H9 (cell line): ENCODE data around the gene TLR3. TPM values are rescaled to one million over a fixed set of nuclear protein-coding genes. Genes with fewer than 3 reads are reported as not detected.
A peak's percentile ranks its signal among the peaks of the same experiment; 100 is the strongest.

ENCODE experiments used
- DNase-seq: peaks from one replicate; pipeline ENCODE4 v3.0.0-alpha.2; 2017
- H2AFZ ChIP-seq: one replicate; pipeline ENCODE4 v1.6.1; 2013; ENCODE audit warnings: mild to moderate bottlenecking, low read length, control low read depth, moderate library complexity
- H2AK5ac ChIP-seq: 2 replicates; pipeline ENCODE4 v1.6.1; 2013; ENCODE audit warnings: low read length, control low read depth, mixed read lengths; ENCODE audit not compliant: insufficient read length
- H2BK120ac ChIP-seq: one replicate; pipeline ENCODE4 v1.6.1; 2013; ENCODE audit warnings: low read depth, mild to moderate bottlenecking, low read length, control low read depth, inconsistent platforms; ENCODE audit not compliant: poor library complexity, severe bottlenecking
- H2BK12ac ChIP-seq: 2 replicates; pipeline ENCODE4 v1.6.1; 2013; ENCODE audit warnings: low read length, control low read depth, mixed read lengths, low read depth; ENCODE audit not compliant: insufficient read length
- H2BK15ac ChIP-seq: 2 replicates; pipeline ENCODE4 v1.6.1; 2013; ENCODE audit warnings: low read depth, low read length, control low read depth
- H2BK20ac ChIP-seq: one replicate; pipeline ENCODE4 v1.6.1; 2013; ENCODE audit warnings: low read depth, mild to moderate bottlenecking, low read length, control low read depth, inconsistent platforms; ENCODE audit not compliant: poor library complexity, severe bottlenecking
- H2BK5ac ChIP-seq: 2 replicates; pipeline ENCODE4 v1.6.1; 2013; ENCODE audit warnings: low read length, control low read depth, mixed read lengths; ENCODE audit not compliant: insufficient read length
- H3K14ac ChIP-seq: 2 replicates; pipeline ENCODE4 v1.6.1; 2013; ENCODE audit warnings: low read length, control low read depth; ENCODE audit not compliant: insufficient read depth
- H3K18ac ChIP-seq: 2 replicates; pipeline ENCODE4 v1.6.1; 2013; ENCODE audit warnings: low read depth, mild to moderate bottlenecking, mixed read lengths, low read length, control low read depth; ENCODE audit not compliant: insufficient read length
- H3K23ac ChIP-seq: 2 replicates; pipeline ENCODE4 v1.6.1; 2013; ENCODE audit warnings: low read length, control low read depth, mixed read lengths, low read depth; ENCODE audit not compliant: insufficient read length
- H3K23me2 ChIP-seq: 2 replicates; pipeline ENCODE4 v1.6.1; 2013; ENCODE audit warnings: low read depth, mild to moderate bottlenecking, mixed read lengths, low read length, control low read depth; ENCODE audit not compliant: insufficient read length, poor library complexity, severe bottlenecking
- H3K27ac ChIP-seq: 2 replicates; pipeline ENCODE4 v1.5.1; 2013; ENCODE audit warnings: low read length, control low read depth, mixed read lengths, low read depth; ENCODE audit not compliant: insufficient read length
- H3K27me3 ChIP-seq: 2 replicates; pipeline ENCODE4 v1.6.1; 2013; ENCODE audit warnings: low read length, control low read depth, inconsistent platforms; ENCODE audit not compliant: insufficient read depth
- H3K4ac ChIP-seq: 2 replicates; pipeline ENCODE4 v1.6.1; 2013; ENCODE audit warnings: low read depth, mild to moderate bottlenecking, control low read depth, inconsistent platforms, low read length, moderate library complexity
- H3K4me1 ChIP-seq: 2 replicates; pipeline ENCODE4 v1.6.1; 2013; ENCODE audit warnings: low read length, control low read depth, inconsistent platforms; ENCODE audit not compliant: insufficient read depth
- H3K4me2 ChIP-seq: 2 replicates; pipeline ENCODE4 v1.6.1; 2013; ENCODE audit warnings: low read length, control low read depth, mixed read lengths; ENCODE audit not compliant: insufficient read length, insufficient read depth
- H3K56ac ChIP-seq: 2 replicates; pipeline ENCODE4 v1.6.1; 2013; ENCODE audit warnings: low read depth, mild to moderate bottlenecking, mixed read lengths, low read length, control low read depth; ENCODE audit not compliant: insufficient read length
- H3K79me1 ChIP-seq: 2 replicates; pipeline ENCODE4 v1.6.1; 2013; ENCODE audit warnings: low read depth, mild to moderate bottlenecking, moderate library complexity, low read length, control low read depth, inconsistent platforms; ENCODE audit not compliant: insufficient read depth, poor library complexity, severe bottlenecking
- H3K79me2 ChIP-seq: 2 replicates; pipeline ENCODE4 v1.6.1; 2013; ENCODE audit warnings: low read length, control low read depth, inconsistent platforms; ENCODE audit not compliant: insufficient read depth
- H3K9ac ChIP-seq: 2 replicates; pipeline ENCODE4 v1.6.1; 2013; ENCODE audit warnings: low read length, control low read depth, mixed read lengths; ENCODE audit not compliant: insufficient read length; ENCODE audit errors: extremely low read depth
- H3K9me3 ChIP-seq: one replicate; pipeline ENCODE4 v1.6.1; 2013; ENCODE audit warnings: low read depth, low read length, inconsistent platforms; ENCODE audit not compliant: control insufficient read depth
- H3T11ph ChIP-seq: one replicate; pipeline ENCODE4 v1.6.1; 2013; ENCODE audit warnings: mild to moderate bottlenecking, low read length, control low read depth, inconsistent platforms
- H4K20me1 ChIP-seq: one replicate; pipeline ENCODE4 v1.6.1; 2013; ENCODE audit not compliant: control insufficient read depth, insufficient read length, insufficient read depth
- H4K5ac ChIP-seq: 2 replicates; pipeline ENCODE4 v1.6.1; 2013; ENCODE audit warnings: low read depth, mild to moderate bottlenecking, mixed read lengths, low read length, control low read depth; ENCODE audit not compliant: insufficient read length
- H4K8ac ChIP-seq: replicated peaks from 2 replicates; pipeline ENCODE4 v1.6.1; 2013; ENCODE audit warnings: low read length, control low read depth, mixed read lengths, low read depth; ENCODE audit not compliant: insufficient read length
- H4K91ac ChIP-seq: 2 replicates; pipeline ENCODE4 v1.6.1; 2013; ENCODE audit warnings: low read depth, mild to moderate bottlenecking, moderate library complexity, mixed read lengths, low read length, control low read depth; ENCODE audit not compliant: insufficient read length
- H3K27ac Mint-ChIP-seq, 3 experiments: 2 replicates in 2 of 3; 3 replicates in 1 of 3; pipeline ENCODE4 v1.8.0; 2020 to 2021; ENCODE audit warnings: mixed read lengths in 3 of 3, mild to moderate bottlenecking in 1 of 3, moderate library complexity in 1 of 3
- H3K27me3 Mint-ChIP-seq: 2 replicates; pipeline ENCODE4 v1.8.0; 2021; ENCODE audit warnings: low read depth, mild to moderate bottlenecking, moderate library complexity, mixed read lengths
- H3K36me3 Mint-ChIP-seq, 3 experiments: 2 replicates in 2 of 3; 3 replicates in 1 of 3; pipeline ENCODE4 v1.8.0; 2020 to 2021; ENCODE audit warnings: low read depth in 3 of 3, mixed read lengths in 3 of 3; ENCODE audit not compliant: insufficient read depth in 1 of 3
- H3K4me1 Mint-ChIP-seq, 2 experiments: 2 replicates each; pipeline ENCODE4 v1.8.0; 2020; ENCODE audit warnings: mixed read lengths in 2 of 2
- H3K4me3 Mint-ChIP-seq, 2 experiments: 2 replicates in 1 of 2; 3 replicates in 1 of 2; pipeline ENCODE4 v1.8.0; 2020 to 2021; ENCODE audit warnings: mild to moderate bottlenecking in 2 of 2, mixed read lengths in 2 of 2, moderate library complexity in 1 of 2
- H3K9me3 Mint-ChIP-seq, 2 experiments: 2 replicates in 1 of 2; 3 replicates in 1 of 2; pipeline ENCODE4 v1.8.0; 2020; ENCODE audit warnings: mild to moderate bottlenecking in 2 of 2, mixed read lengths in 2 of 2, moderate library complexity in 1 of 2
- WGBS: extraction: QIAGEN DNeasy Blood & Tissue Kit; methylation state at CpG from one replicate; pipeline ENCODE4 v1.1.7; 2013; ENCODE audit warnings: missing lambda C conversion rate, low lambda C conversion rate, mixed read lengths; ENCODE audit not compliant: insufficient read length; ENCODE audit errors: extremely low coverage; 5-methylcytosine and 5-hydroxymethylcytosine counted together
- total RNA-seq: library from RNA; stranded (reverse); gene quantifications from 2 replicates; pipeline ENCODE4 v1.2.1, GENCODE V29; 2021
- TF ChIP-seq, protein P1 (sequence below): fragments of 200-600 bp; sonication (generic); conservative IDR thresholded peaks from 3 replicates; pipeline ENCODE4 v1.8.0; 2021; ENCODE audit warnings: antibody characterized with exemption, mild to moderate bottlenecking

Gene TLR3
- total RNA-seq, 1 experiment from 2014 or later, result 0.92 TPM

DNA sequence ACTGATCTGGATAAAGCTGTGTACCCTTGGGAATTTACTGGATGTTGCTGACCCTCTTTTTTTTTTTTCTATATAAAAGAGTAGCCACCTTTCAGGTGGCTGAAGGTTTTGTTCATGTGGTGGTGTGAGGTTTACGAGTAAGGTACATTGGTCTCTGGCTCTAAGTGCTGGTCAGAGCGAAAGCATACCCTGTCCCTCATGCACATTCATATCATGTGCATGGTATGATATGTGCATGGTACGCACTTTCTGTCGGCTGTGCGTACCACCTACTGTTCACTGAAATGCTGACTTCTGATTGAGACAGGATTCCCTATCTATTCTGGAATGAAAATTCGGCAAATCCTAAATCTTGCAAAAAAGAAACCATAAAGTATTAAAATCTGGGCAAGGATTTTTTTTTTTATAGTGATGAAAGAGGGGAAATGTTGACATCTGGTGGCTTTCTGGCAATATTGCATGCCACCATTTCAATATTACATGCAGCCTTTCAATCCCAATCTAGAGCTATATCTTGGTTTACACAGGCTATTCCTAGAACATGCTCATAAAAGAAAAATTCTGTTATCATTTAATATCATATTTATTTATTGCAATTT, 68.3 kb downstream of the TLR3 start:
- no peak overlapping the region for H4K8ac ChIP-seq
- no peak overlapping the region for H3K14ac ChIP-seq
- no peak overlapping the region for H3T11ph ChIP-seq
- no peak overlapping the region for H3K18ac ChIP-seq
- H3K79me1 ChIP-seq, result no peaks in the 10 kb centered on the region
- no peak overlapping the region for H3K56ac ChIP-seq
- no peak overlapping the region for H4K91ac ChIP-seq
- no peak overlapping the region for H4K5ac ChIP-seq
- H3K27ac ChIP-seq, result no peak overlapping the region
- H3K27ac Mint-ChIP-seq, result peak overlapping the region in 1 of 3 experiments; percentile 8; a peak in 1 of 7 replicates
- no peak overlapping the region for H2BK5ac ChIP-seq
- H3K4me1 ChIP-seq, result peaks cover 3% of the 10 kb centered on the region; the same call in 1 of the 2 replicates
- no peaks in the 10 kb centered on the region for H3K23me2 ChIP-seq
- no peak overlapping the region for H3K4ac ChIP-seq
- H4K20me1 ChIP-seq, result no peaks in the 10 kb centered on the region
- H2AFZ ChIP-seq, result no peak overlapping the region
- no peak overlapping the region for H3K23ac ChIP-seq
- H3K27me3 Mint-ChIP-seq, result peaks cover 3% of the 10 kb centered on the region
- H3K9me3 ChIP-seq, result no peaks in the 10 kb centered on the region
- H3K79me2 ChIP-seq, result no peaks in the 10 kb centered on the region
- H2BK15ac ChIP-seq, result no peak overlapping the region
- H3K9ac ChIP-seq, result no peak overlapping the region
- no peak overlapping the region for H2BK120ac ChIP-seq
- H3K4me2 ChIP-seq, result no peak overlapping the region
- no peak overlapping the region for H3K4me3 Mint-ChIP-seq
- WGBS, result no CpG with 5 or more reads among the region's 6 CpGs
- TF ChIP-seq, protein P1, sequence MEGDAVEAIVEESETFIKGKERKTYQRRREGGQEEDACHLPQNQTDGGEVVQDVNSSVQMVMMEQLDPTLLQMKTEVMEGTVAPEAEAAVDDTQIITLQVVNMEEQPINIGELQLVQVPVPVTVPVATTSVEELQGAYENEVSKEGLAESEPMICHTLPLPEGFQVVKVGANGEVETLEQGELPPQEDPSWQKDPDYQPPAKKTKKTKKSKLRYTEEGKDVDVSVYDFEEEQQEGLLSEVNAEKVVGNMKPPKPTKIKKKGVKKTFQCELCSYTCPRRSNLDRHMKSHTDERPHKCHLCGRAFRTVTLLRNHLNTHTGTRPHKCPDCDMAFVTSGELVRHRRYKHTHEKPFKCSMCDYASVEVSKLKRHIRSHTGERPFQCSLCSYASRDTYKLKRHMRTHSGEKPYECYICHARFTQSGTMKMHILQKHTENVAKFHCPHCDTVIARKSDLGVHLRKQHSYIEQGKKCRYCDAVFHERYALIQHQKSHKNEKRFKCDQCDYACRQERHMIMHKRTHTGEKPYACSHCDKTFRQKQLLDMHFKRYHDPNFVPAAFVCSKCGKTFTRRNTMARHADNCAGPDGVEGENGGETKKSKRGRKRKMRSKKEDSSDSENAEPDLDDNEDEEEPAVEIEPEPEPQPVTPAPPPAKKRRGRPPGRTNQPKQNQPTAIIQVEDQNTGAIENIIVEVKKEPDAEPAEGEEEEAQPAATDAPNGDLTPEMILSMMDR, result peak; percentile 77
- DNase-seq, result no peak
- no peak overlapping the region for H2AK5ac ChIP-seq
- H2BK20ac ChIP-seq, result no peak overlapping the region
- H2BK12ac ChIP-seq, result no peak overlapping the region
- H3K4me1 Mint-ChIP-seq, result peaks cover 17% of the 10 kb centered on the region in 2 experiments
- H3K36me3 Mint-ChIP-seq, result no peaks in the 10 kb centered on the region
- H3K9me3 Mint-ChIP-seq, result no peaks in the 10 kb centered on the region
- no peaks in the 10 kb centered on the region for H3K27me3 ChIP-seq

Other genes starting within 250 kb of the TLR3 start
- gene FAM149A, start 35.5 kb downstream of the TLR3 start, total RNA-seq, result 5.9 and 6.6 TPM in 2 replicates
- 1.0 and 1.6 TPM in 2 replicates for gene CYP4V2, start 122.4 kb downstream of the TLR3 start, total RNA-seq
- gene KLKB1, start 158.4 kb downstream of the TLR3 start, total RNA-seq, result 20.1 and 21.8 TPM in 2 replicates
- 0.50 and 0.97 TPM in 2 replicates for gene F11, start 197.0 kb downstream of the TLR3 start, total RNA-seq